T-helper 17 cell (primary cell): Measurements from ENCODE around the gene IL31RA. TPM values are rescaled to one million over a fixed set of nuclear protein-coding genes. Genes with fewer than 3 reads are reported as not detected.

ENCODE experiments used
- ATAC-seq: fragments of 150-1000 bp; cut with Tn5 transposase; 2 replicates; pipeline ENCODE4 v1.10.0; 2021; ENCODE audit warnings: mild to moderate bottlenecking, moderate library complexity
- DNase-seq, 3 donors: peaks; one replicate each; pipeline versions ENCODE4 v3.0.0 to v3.0.0-alpha.2; 2020 to 2021
- H3K9me3 ChIP-seq: one replicate; pipeline ENCODE4 v1.7.0; 2013; ENCODE audit warnings: low read length, mild to moderate bottlenecking; ENCODE audit not compliant: control insufficient read depth, poor library complexity, severe bottlenecking
- H3K27ac Mint-ChIP-seq: one replicate; pipeline ENCODE4 v1.8.0; 2022; ENCODE audit warnings: mild to moderate bottlenecking, moderate library complexity, mixed read lengths
- H3K27me3 Mint-ChIP-seq: one replicate; pipeline ENCODE4 v1.8.0; 2022; ENCODE audit warnings: mixed read lengths
- H3K36me3 Mint-ChIP-seq: one replicate; pipeline ENCODE4 v1.8.0; 2022; ENCODE audit warnings: low read depth, mixed read lengths
- H3K4me1 Mint-ChIP-seq: one replicate; pipeline ENCODE4 v1.8.0; 2022; ENCODE audit warnings: mild to moderate bottlenecking, mixed read lengths
- H3K4me3 Mint-ChIP-seq: one replicate; pipeline ENCODE4 v1.8.0; 2022; ENCODE audit warnings: mild to moderate bottlenecking, moderate library complexity, mixed read lengths
- total RNA-seq, 4 donors: library from RNA in 2 of 4; stranded (reverse) in 2 of 4; gene quantifications; one replicate each; pipeline ENCODE4 v1.2.3 and lab custom pipeline; 2022 to 2026

The IL31RA gene
- total RNA-seq, 2 donors from 2014 or later, result not detected

GRCh38 chr5:55913466-55914413, 62.6 kb downstream of the IL31RA start:
- Mint-ChIP-seq H3K27ac (no peak overlapping the region), H3K36me3 (no peaks in the 10 kb centered on the region), H3K27me3 (peaks cover 7% of the 10 kb centered on the region), H3K4me3 (no peak overlapping the region), H3K4me1 (no peaks in the 10 kb centered on the region)
- ATAC-seq, result no peak
- DNase-seq, result no peak
- no peaks in the 10 kb centered on the region for H3K9me3 ChIP-seq

GRCh38 chr5:55914971-55915370, 63.8 kb downstream of the IL31RA start:
- no peaks in the 10 kb centered on the region for H3K36me3 Mint-ChIP-seq

GRCh38 chr5:55915783-55916182, 64.6 kb downstream of the IL31RA start:
- H3K4me3 Mint-ChIP-seq, result no peak overlapping the region
- H3K27ac Mint-ChIP-seq, result no peak overlapping the region
- no peak for DNase-seq
- no peaks in the 10 kb centered on the region for H3K36me3 Mint-ChIP-seq
- H3K9me3 ChIP-seq, result no peaks in the 10 kb centered on the region
- H3K4me1 Mint-ChIP-seq, result peaks cover 10% of the 10 kb centered on the region
- ATAC-seq, result no peak
- H3K27me3 Mint-ChIP-seq, result peaks cover 7% of the 10 kb centered on the region

More at GRCh38 chr5:55914971-55915370, 63.8 kb downstream of the IL31RA start:
- Mint-ChIP-seq H3K27ac (no peak overlapping the region), H3K27me3 (peaks cover 7% of the 10 kb centered on the region), H3K4me3 (no peak overlapping the region), H3K4me1 (peaks cover 10% of the 10 kb centered on the region)
- no peaks in the 10 kb centered on the region for H3K9me3 ChIP-seq
- no peak for DNase-seq
- ATAC-seq, result no peak

- ATAC-seq (no peak), DNase-seq (no peak)
- peaks cover 10% of the 10 kb centered on the region for H3K4me1 Mint-ChIP-seq
- no peak overlapping the region for H3K4me3 Mint-ChIP-seq
- peaks cover 7% of the 10 kb centered on the region for H3K27me3 Mint-ChIP-seq
- H3K27ac Mint-ChIP-seq, result no peak overlapping the region
- H3K9me3 ChIP-seq, result no peaks in the 10 kb centered on the region
- H3K36me3 Mint-ChIP-seq, result no peaks in the 10 kb centered on the region
These were observed 65.8 kb downstream of the IL31RA start for GRCh38 chr5:55916986-55917385.

GRCh38 chr5:55917402-55918086, 66.4 kb downstream of the IL31RA start:
- H3K4me3 Mint-ChIP-seq, result no peak overlapping the region
- no peak for DNase-seq
- no peak overlapping the region for H3K27ac Mint-ChIP-seq
- no peak for ATAC-seq
- no peaks in the 10 kb centered on the region for H3K9me3 ChIP-seq
- H3K4me1 Mint-ChIP-seq, result peaks cover 10% of the 10 kb centered on the region
- H3K36me3 Mint-ChIP-seq, result no peaks in the 10 kb centered on the region
- peaks cover 7% of the 10 kb centered on the region for H3K27me3 Mint-ChIP-seq

- Mint-ChIP-seq H3K27me3 (peaks cover 7% of the 10 kb centered on the region), H3K27ac (no peak overlapping the region), H3K4me3 (no peak overlapping the region), H3K36me3 (peaks cover under 1% of the 10 kb centered on the region), H3K4me1 (peaks cover 12% of the 10 kb centered on the region)
- H3K9me3 ChIP-seq, result no peaks in the 10 kb centered on the region
- ATAC-seq, result no peak
- DNase-seq, result no peak
These were observed 67.2 kb downstream of the IL31RA start for GRCh38 chr5:55918087-55919035.

GRCh38 chr5:55919625-55920024, 68.5 kb downstream of the IL31RA start:
- peak overlapping the region; percentile 70 for H3K27ac Mint-ChIP-seq
- ATAC-seq (no peak), DNase-seq (no peak)
- no peak overlapping the region for H3K4me3 Mint-ChIP-seq
- H3K36me3 Mint-ChIP-seq, result peaks cover 2% of the 10 kb centered on the region
- peaks cover 18% of the 10 kb centered on the region for H3K4me1 Mint-ChIP-seq
- H3K9me3 ChIP-seq, result no peaks in the 10 kb centered on the region
- peaks cover 9% of the 10 kb centered on the region for H3K27me3 Mint-ChIP-seq

- H3K36me3 Mint-ChIP-seq, result peaks cover 2% of the 10 kb centered on the region
- peaks cover 5% of the 10 kb centered on the region for H3K27me3 Mint-ChIP-seq
- H3K27ac Mint-ChIP-seq, result no peak overlapping the region
- no peaks in the 10 kb centered on the region for H3K9me3 ChIP-seq
- H3K4me1 Mint-ChIP-seq, result peaks cover 18% of the 10 kb centered on the region
- DNase-seq, result no peak
- ATAC-seq, result no peak
- H3K4me3 Mint-ChIP-seq, result no peak overlapping the region
These were observed 69.6 kb downstream of the IL31RA start for GRCh38 chr5:55920784-55921183.

- DNase-seq (no peak), ATAC-seq (no peak)
- no peak overlapping the region for H3K4me3 Mint-ChIP-seq
- peaks cover 5% of the 10 kb centered on the region for H3K27me3 Mint-ChIP-seq
- H3K9me3 ChIP-seq, result no peaks in the 10 kb centered on the region
- peaks cover 2% of the 10 kb centered on the region for H3K36me3 Mint-ChIP-seq
- peaks cover 18% of the 10 kb centered on the region for H3K4me1 Mint-ChIP-seq
- H3K27ac Mint-ChIP-seq, result no peak overlapping the region
These were observed 70.5 kb downstream of the IL31RA start for GRCh38 chr5:55921617-55922016.

GRCh38 chr5:55923177-55923771, 72.1 kb downstream of the IL31RA start:
- Mint-ChIP-seq H3K4me3 (peak overlapping the region; percentile 97), H3K36me3 (peaks cover 2% of the 10 kb centered on the region), H3K27ac (peak overlapping the region; percentile 86), H3K4me1 (peaks cover 18% of the 10 kb centered on the region), H3K27me3 (peaks cover 5% of the 10 kb centered on the region)
- H3K9me3 ChIP-seq, result no peaks in the 10 kb centered on the region
- DNase-seq, result no peak
- peak; percentile 62 for ATAC-seq

- DNase-seq (no peak), ATAC-seq (peak; percentile 20)
- peak overlapping the region; percentile 86 for H3K27ac Mint-ChIP-seq
- H3K4me3 Mint-ChIP-seq, result peak overlapping the region; percentile 97
- no peaks in the 10 kb centered on the region for H3K9me3 ChIP-seq
- peaks cover 2% of the 10 kb centered on the region for H3K36me3 Mint-ChIP-seq
- peaks cover 5% of the 10 kb centered on the region for H3K27me3 Mint-ChIP-seq
- peaks cover 17% of the 10 kb centered on the region for H3K4me1 Mint-ChIP-seq
These were observed 72.8 kb downstream of the IL31RA start for GRCh38 chr5:55923865-55924500.

GRCh38 chr5:55924744-55925143, 73.6 kb downstream of the IL31RA start:
- H3K4me1 Mint-ChIP-seq, result peaks cover 10% of the 10 kb centered on the region
- no peaks in the 10 kb centered on the region for H3K9me3 ChIP-seq
- H3K27me3 Mint-ChIP-seq, result peaks cover 5% of the 10 kb centered on the region
- H3K36me3 Mint-ChIP-seq, result peaks cover 2% of the 10 kb centered on the region
- DNase-seq (no peak), ATAC-seq (no peak)
- H3K4me3 Mint-ChIP-seq, result peak overlapping the region; percentile 19
- H3K27ac Mint-ChIP-seq, result no peak overlapping the region
